ENCODE measurements around the gene SNAP91.

The SNAP91 gene

DNA sequence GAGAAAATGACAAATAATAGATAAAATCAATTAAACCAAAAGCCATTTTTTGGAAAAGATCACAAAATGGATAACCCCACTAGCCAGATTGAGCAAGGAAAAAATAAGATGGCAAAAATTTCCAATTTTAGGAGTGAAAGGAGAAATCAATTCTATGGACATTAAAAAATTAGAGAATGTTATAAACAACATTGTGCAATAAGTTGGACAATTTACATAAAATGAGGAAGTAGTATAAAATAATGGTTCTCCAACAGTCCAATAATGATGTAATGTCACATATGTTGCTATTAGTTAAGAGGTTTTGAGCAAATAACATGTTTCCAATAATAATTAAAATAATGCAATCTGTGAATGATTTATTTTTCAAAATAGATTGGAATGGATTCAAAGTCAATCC lies 3.1 kb upstream of the SNAP91 start:
- TF ChIP-seq POLR2AphosphoS5 (IDR thresholded peaks at IDR 0.05; ENCODE audit: low read depth, low read length) (no peak), FOXP2 (optimal IDR thresholded peaks at IDR 0.05; ENCODE audit: borderline replicate concordance, extremely low read depth, extremely low read length, insufficient read depth) (no peak), SIN3A (IDR thresholded peaks at IDR 0.05; ENCODE audit: borderline replicate concordance, insufficient read depth, low read length) (no peak), TAF1 (IDR thresholded peaks at IDR 0.05; ENCODE audit: borderline replicate concordance, insufficient read depth, low read length) (no peak), REST (IDR thresholded peaks at IDR 0.05; ENCODE audit: insufficient read depth in 1 of 2, low read depth in 2 of 2, low read length in 2 of 2) (no peak)

DNA sequence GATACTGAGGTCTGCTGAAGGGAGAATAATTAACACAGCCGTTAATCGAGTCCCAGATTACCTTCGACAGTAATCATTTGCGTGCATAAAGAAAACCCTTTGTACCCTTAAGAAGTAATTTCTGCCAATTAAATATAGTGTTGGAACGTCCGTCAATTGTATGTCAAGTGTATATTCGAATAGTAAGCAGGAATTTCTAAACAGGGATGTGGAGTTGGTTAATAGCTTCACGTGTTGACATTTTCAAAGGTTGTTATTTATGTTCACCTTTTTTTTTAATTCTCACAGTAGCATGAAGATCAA lies 798 bp upstream of the SNAP91 start:
- TF ChIP-seq TAF1 (IDR thresholded peaks at IDR 0.05; ENCODE audit: borderline replicate concordance, insufficient read depth, low read length): no peak
- no peak for TF ChIP-seq POLR2AphosphoS5 (IDR thresholded peaks at IDR 0.05; ENCODE audit: low read depth, low read length)
- TF ChIP-seq REST (IDR thresholded peaks at IDR 0.05; ENCODE audit: insufficient read depth in 1 of 2, low read depth in 2 of 2, low read length in 2 of 2): no peak
- TF ChIP-seq SIN3A (IDR thresholded peaks at IDR 0.05; ENCODE audit: borderline replicate concordance, insufficient read depth, low read length): no peak
- TF ChIP-seq FOXP2 (optimal IDR thresholded peaks at IDR 0.05; ENCODE audit: borderline replicate concordance, extremely low read depth, extremely low read length, insufficient read depth): no peak

- TF ChIP-seq SIN3A (IDR thresholded peaks at IDR 0.05; ENCODE audit: borderline replicate concordance, insufficient read depth, low read length): no peak
- no peak for TF ChIP-seq TAF1 (IDR thresholded peaks at IDR 0.05; ENCODE audit: borderline replicate concordance, insufficient read depth, low read length)
- no peak for TF ChIP-seq FOXP2 (optimal IDR thresholded peaks at IDR 0.05; ENCODE audit: borderline replicate concordance, extremely low read depth, extremely low read length, insufficient read depth)
- TF ChIP-seq REST (IDR thresholded peaks at IDR 0.05; ENCODE audit: insufficient read depth in 1 of 2, low read depth in 2 of 2, low read length in 2 of 2): no peak
- TF ChIP-seq POLR2AphosphoS5 (IDR thresholded peaks at IDR 0.05; ENCODE audit: low read depth, low read length): no peak
Measured at GRCh38 chr6:83708546-83708969, 343 bp downstream of the SNAP91 start.

DNA sequence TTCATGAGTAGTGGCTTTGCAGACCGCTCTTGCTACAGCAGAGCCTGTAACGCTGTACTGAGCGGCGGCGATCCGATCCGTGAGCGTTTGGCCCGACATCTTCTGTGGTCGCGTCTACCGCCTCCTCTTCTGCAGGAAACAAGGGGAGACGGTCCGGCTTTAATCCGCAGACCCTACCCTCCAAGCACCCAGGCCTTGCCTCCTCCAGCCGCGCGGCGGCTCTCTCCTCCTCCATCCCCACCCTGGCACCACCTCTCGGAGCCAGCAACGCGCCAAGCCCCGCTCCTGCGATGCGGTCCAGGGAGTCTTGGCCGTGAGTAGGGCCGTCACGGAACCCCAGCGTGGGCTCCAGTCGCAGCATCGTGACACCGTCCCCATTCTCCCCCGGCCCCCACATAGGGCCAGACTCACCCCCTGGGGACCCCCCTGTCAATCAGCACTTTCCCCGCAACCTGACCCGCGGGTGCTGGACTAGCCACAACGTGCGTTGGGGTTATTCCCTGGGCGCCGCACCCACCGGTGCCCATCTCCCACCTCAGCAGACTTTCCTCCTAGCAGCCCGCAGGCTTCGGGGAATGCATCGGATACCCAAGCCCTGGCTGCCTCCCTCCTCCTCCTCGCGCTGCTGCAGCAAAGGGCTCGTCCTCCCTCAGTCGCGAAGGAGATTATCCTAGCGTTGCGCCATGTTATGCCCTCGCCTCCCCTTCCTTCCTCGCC lies 914 bp downstream of the SNAP91 start:
- no peak for TF ChIP-seq REST (IDR thresholded peaks at IDR 0.05; ENCODE audit: insufficient read depth in 1 of 2, low read depth in 2 of 2, low read length in 2 of 2)
- no peak for TF ChIP-seq TAF1 (IDR thresholded peaks at IDR 0.05; ENCODE audit: borderline replicate concordance, insufficient read depth, low read length)
- no peak for TF ChIP-seq POLR2AphosphoS5 (IDR thresholded peaks at IDR 0.05; ENCODE audit: low read depth, low read length)
- no peak for TF ChIP-seq SIN3A (IDR thresholded peaks at IDR 0.05; ENCODE audit: borderline replicate concordance, insufficient read depth, low read length)
- no peak for TF ChIP-seq FOXP2 (optimal IDR thresholded peaks at IDR 0.05; ENCODE audit: borderline replicate concordance, extremely low read depth, extremely low read length, insufficient read depth)

All from PFSK-1 (cell line).